NCI-H1930 (cell line): ENCODE results near the gene WDR82.
"Not testable (repeated sequence)": the region's sequence is repeated elsewhere in the genome, so short reads cannot be mapped to it uniquely, and the experiment has no call there.

ENCODE experiments used
- DNase-seq, 2 experiments: peaks; one replicate each; lab custom pipeline; 2025; lab: John Stamatoyannopoulos, UW

WDR82 gene

DNA sequence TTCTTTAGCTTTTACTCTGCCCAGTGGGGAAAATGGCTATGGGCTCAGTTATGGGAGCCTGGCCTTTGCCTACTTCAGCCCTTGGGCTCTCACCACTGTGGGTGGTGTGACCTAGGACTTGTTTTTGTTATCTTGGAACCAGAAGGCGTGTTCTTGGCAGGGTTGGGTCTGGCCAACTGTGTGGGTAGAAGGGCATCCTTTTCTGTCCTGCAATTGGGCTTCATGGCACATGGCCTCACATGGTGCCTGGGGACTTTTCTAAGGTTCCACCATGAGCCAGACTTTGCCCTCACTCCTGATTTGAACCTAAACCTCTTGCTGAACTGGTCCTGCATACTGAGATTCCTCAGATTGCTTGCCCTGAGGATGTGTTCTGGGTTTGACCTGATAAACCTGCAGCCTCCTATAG, 10.9 kb upstream of the WDR82 start:
- no peak for DNase-seq

DNA sequence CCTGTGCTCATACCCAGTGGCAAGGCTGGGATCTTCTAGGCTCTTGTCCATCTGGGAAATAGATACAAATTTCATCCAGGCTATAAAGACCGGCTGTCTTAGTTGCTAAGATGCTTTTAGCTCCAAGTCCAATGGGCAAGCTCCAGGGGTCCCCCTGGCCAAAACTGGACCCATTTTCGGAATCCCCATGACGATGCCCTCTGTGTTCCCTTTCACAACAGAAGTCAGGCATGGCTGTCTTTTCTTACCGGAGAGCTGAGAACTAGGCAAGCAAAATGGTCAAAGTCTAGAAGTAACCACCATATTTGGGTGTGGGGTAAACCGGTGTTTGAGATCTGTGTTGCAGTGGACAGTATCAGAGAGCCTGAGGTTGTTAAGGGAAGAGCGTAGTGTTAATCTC, 10.2 kb upstream of the WDR82 start:
- DNase-seq: no peak

GRCh38 chr3:52286777-52287110, 8.3 kb upstream of the WDR82 start:
- DNase-seq: no peak

DNA sequence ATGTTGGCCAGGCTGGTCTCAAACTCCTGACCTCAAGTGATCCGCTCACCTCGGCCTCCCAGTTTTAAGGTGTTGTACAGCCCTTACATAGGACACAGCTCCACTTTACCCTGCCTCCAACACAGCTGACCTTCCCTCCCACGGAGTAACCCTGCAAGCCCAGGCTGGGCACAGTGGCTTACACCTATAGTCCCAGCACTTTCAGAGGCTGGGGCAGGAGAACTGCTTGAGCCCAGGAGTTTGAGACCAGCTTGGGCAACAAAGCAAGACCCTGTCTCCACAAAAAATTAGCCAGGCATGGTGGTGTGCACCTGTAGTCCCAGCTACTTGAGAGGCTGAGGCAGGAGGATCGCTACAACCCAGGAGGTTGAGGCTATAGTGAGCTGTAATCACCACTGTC, 5.6 kb upstream of the WDR82 start:
- not testable (repeated sequence) for DNase-seq

DNA sequence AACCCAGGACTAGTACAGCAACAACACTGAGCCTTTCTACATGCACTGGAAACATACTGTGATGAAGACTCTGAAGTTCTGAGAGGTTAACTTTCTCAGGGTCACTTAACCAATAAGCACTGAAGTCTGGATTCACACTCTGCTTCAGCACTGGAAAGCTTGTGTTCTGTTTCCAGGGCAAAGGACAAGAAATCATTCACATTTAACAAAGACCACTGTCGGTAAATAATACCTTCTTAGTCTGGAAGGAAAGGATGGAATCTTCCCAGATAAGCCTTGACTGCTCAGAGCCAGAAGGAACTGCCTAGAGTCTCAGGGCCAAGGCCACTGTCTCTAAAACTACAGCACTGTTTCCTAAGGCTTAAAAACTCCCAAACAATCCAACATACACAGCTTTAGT, 4.9 kb upstream of the WDR82 start:
- no peak for DNase-seq

- DNase-seq: no peak
These were observed 3.7 kb upstream of the WDR82 start for GRCh38 chr3:52281981-52282801.

- peak in 1 of 2 experiments; percentile 4 for DNase-seq
These were observed 1.6 kb upstream of the WDR82 start for GRCh38 chr3:52280050-52280461.

DNA sequence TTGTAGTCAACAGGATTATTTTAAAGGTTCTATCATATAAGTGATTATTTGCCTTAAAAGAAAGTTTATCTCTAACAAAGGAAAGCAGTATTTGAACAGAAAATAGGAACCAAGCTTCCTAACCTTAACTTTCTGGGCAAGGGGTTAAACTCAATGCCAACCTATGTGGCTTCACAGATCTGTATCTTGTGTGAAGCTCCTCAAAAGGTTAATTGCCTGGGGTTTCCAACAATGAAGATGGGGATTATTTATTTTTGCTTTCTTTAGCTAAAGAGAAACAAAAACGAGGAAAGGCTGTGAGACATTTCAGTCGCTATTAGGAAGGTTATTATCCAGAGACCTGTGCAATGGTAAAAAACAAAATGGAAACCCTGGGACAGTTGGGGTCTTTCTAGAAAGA, 1.1 kb upstream of the WDR82 start:
- DNase-seq: no peak

- DNase-seq: peak in 1 of 2 experiments; percentile 49
These were observed 408 bp downstream of the WDR82 start for GRCh38 chr3:52277972-52278509.

DNA sequence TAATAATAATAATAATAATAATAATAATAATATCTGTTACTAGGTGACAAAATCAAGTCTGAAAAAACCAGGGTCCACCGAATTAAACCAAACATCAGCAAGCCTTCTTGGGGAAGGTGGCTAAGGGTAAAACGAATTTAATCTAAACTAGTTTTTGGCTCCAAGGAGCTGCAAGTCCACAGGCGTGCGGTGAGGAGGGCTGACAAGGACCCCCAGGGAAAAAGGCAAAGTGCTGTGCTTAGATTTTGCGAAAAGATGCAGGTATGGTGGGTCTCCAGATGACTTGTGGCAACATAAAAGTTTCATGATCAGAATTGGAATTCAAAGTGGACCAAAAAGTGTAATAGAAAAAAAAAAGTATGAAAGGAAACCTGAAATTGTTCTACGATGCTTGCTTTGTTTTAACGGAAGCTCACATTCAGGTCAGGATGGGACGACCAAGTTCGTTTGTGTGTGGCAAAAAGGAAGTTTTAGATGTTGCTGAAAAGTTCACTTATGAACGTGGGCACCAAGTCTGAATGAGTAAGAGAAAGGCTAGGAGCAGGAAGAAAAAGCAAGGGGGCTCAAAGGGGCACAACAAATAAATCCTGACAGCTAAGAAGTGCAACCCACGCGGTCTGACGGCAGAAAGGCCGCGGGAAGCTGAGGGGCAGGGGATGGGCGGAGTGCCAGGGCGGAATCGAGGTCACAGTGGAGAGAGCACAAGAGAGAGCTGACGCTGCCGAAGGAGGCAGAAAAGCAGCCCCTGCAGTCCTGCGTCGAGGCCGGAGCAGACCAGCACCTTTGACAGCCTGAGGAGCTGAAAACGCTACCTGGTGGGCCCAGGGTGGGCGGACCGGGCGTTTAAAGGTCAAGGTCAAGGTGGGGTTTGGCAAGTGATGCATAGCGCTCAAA, 1.1 kb downstream of the WDR82 start:
- no peak for DNase-seq

- DNase-seq: not testable (repeated sequence)
These were observed 3.7 kb downstream of the WDR82 start for GRCh38 chr3:52274781-52275180.

DNA sequence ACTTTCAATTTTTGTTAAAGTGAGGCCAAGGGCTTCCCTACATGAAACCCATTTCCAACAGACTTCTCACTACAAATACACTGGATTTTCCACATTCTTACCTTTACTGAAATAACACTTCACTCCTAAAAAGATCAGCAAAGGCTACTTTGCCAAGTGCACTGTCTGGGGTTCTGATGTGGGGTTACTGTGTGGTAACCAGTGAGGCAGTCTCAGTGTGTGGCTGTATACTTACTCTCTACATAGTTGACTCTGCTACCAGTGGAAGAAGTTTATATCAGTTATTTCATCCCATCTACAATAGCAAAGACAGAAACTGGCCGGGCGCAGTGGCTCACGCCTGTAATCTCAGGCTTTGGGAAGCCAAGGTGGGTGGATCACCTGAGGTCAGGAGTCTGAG, 5.6 kb downstream of the WDR82 start:
- DNase-seq: no peak

GRCh38 chr3:52272172-52272571, 6.3 kb downstream of the WDR82 start:
- DNase-seq: not testable (repeated sequence)

- no peak for DNase-seq
These were observed 8.1 kb downstream of the WDR82 start for GRCh38 chr3:52270252-52270754.

DNA sequence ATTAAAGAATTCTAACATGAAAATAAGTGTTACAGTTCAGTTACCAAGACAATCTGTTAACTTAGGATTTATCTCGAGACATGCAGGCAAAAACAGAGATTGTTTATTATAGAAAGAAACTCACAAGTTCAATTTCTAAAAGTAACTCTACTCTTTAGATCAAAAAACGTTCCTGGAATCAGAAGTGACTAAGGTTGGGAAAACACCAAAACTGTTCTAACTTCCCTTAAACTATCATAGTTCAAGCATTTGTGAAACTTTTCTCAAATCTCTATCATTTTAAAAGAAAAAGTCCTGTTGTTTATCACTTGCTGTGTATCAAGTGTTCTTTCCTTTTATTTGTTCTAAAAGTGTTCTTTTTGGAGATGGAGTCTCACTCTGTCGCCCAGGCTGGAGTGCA, 8.7 kb downstream of the WDR82 start:
- no peak for DNase-seq

DNA sequence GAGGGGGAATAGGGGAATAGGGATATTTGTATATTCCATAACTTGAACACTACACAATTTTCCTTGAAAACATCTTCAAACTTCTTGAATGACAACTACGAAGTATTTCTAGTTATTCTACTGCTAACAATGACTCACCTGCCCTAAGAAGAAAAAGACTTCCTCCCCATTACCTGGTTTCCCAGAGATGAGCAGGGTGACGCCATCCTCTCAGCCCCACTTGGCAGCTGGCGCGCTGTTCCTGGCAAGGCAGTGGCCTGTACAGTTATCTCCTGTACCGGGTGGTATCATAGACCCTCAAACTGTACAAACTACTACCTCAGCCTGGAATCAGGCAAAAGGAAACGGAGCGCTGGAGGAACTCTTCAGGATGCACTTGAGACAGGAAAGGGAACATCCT, 10.4 kb downstream of the WDR82 start:
- DNase-seq: no peak

DNA sequence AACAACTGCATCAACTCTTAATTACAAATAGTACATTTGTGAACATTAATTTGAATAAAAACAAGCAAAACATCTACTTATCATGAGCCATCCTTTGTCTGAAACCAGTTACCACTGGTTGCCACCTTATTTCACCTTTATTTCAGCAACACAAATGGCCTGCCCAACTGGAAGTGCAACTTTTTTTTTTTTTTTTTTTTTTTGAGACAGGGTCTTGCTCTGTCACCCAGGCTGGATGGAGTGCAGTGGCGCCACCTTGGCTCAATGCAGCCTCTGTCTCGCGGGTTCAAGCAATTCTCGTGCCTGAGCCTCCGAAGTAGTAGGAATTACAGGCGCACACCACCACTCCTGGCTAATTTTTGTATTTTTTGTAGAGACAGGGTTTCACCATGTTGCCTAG, 13.1 kb downstream of the WDR82 start:
- no peak for DNase-seq

GRCh38 chr3:52262447-52262846, 16.0 kb downstream of the WDR82 start:
- DNase-seq: no peak

DNA sequence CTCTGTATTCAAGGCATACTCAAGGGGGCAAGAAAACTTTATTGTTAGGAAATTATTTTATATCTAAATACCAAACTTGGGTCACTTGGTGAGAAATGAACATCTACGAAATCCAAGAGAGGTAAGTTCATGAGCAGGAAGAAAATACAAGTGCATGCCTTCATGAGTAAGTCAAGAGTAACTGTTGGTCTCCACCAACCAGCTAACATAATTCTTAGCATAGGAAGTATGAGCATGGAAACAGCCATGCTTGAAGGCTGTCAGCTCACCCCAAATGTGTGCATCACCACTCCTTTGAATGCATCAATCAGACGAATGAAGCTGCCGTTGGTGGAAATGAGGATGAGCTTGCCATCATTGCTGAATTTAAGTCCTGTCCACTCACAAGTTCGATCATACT, 19.0 kb downstream of the WDR82 start:
- no peak for DNase-seq

GRCh38 chr3:52259035-52259434, 19.4 kb downstream of the WDR82 start:
- DNase-seq: no peak

DNA sequence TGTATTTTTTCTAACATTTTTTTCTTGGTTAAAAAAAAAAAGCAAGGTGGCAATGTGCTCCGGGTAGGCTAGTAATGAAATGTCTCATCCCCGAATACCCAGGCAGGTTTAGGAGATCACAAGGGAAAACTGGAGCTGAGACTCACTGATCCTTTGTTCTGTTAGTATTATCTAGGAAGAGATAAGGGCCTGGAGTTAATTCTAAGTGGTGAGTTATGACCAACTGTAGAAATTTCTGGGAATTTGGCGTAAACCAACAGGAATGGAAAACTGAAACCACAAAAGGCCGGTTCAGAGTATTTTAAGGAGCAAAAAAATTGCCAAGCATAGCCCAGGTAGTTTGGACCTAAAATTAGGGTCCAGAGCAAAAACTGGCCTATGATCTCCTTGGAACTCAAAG, 20.5 kb downstream of the WDR82 start:
- DNase-seq: no peak

DNA sequence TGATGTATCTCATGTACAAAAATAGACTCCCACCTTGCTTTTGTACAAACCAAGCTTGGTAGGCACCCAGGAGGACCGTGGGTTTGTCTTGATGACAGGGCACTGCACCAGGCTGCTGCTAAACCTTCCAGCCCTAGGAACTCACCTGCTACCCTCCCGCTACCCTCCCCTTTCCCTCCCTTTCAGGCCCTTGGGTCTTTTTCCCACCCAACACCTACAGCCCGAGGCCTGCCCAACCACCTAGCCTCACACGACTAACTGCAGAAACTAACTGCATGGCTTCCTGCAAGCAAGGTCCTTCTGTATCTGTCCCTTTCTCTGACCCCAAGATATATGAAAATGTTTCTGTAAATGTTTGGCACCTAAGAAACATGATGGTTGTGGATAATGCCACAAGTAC, 21.8 kb downstream of the WDR82 start:
- DNase-seq: no peak

GRCh38 chr3:52256159-52256558, 22.3 kb downstream of the WDR82 start:
- no peak for DNase-seq
